Glomerular endothelial cell (primary cell): ENCODE data around the gene SMDT1. TPM values are rescaled to one million over a fixed set of nuclear protein-coding genes. Genes with fewer than 3 reads are reported as not detected.
"Not testable (repeated sequence)": the region's sequence is repeated elsewhere in the genome, so short reads cannot be mapped to it uniquely, and the experiment has no call there.

Experiments used
- DNase-seq: peaks from one replicate; pipeline ENCODE4 v3.0.0-alpha.2; 2011; ENCODE audit warnings: low read depth, low spot score; ENCODE audit errors: extremely low read depth
- total RNA-seq: library from RNA; depleted of rRNA; stranded (reverse); fragments of >200 nt; gene quantifications from 2 replicates; pipeline ENCODE4 v1.2.3, GENCODE V29; 2015

SMDT1 gene
- total RNA-seq, 1 donor from 2014 or later, result 7.6 TPM

DNA sequence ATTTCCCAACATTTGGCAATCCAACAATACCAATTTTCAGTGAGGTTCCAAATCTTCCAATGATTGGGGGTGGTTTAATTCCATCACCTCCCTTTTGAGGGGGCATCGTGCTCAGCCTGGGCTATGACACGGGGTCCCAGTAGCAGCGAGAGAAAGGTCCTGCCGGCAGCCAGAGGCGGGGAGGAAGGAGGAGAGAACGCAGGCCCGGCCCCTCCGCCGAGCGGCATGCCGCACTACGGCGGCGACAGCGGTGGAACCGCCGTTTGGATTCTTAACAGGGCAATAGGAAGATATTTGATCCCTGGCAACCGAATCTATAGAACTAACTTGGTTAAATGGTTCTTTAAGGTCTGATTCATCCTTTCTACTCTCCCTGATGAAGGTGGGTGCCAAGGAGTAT, 29.3 kb downstream of the SMDT1 start:
- no peak for DNase-seq

DNA sequence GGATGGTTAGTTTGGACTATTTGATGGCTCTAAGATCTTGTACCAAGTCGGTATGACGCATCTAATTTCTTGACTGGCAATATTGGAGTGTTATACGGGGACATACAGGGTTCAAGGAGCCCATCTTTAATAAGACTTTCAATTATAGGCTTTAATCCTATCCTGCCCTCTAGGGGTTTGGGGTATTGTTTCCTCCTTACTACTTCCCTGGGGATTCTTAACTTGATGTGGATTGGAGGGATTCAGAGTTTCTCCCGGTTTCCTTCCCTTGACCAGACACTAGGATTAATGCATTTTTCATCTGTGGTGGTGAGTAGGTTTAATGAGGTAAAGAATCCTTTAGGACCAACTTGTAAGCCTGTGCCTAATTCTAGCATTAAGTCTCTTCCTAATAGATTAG, 32.3 kb downstream of the SMDT1 start:
- DNase-seq, result no peak

- DNase-seq, result not testable (repeated sequence)
Measured at GRCh38 chr22:42112793-42113192, 33.3 kb downstream of the SMDT1 start.

GRCh38 chr22:42114721-42115120, 35.2 kb downstream of the SMDT1 start:
- no peak for DNase-seq

DNA sequence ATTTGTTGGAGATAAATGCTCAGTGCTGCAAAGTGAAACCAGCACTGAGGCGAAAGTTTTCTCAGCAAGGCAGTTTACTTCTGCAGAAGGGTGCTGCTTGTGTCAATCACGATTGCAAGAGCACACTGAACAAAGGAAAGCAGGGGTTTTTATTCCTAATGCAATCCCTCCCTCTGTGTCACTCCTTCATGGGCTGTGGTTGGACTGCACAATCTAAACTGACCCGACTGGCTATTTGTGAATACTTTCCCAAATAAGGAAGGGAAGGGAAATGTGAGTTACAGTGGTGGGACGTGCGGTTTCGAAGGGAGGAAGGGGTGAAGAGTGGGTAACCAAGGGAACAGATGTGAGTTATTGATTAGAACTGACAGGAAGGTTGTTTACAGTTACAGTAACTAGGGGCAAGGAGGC, 35.9 kb downstream of the SMDT1 start:
- not testable (repeated sequence) for DNase-seq

DNA sequence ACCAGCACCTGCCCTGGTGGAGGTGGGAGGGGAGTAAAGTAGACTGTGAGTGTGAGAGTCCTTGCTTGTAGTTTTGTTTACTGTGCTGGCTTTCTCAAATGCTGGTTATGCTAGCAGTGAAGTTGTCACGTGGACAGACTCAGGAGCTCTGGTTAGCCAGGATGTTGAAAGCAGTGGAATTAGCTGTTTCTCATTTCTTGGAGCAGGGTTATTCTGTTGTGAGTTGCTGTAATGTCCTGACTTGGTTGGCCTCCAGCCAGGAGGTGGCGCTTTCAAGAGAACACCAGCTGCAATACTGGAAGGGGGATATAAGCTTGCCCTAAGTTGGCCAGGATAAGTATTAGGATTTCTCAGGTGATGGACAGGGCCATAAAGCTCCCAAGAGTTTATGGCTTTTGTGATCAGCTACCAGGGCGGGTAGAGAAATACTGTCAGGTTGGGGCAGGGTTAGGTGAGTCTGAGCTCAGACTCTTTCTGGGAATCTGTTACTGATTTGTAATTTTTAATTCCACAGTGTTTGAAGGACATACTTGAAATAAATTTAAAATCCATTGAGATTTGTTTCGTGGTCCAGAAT, 37.4 kb downstream of the SMDT1 start:
- DNase-seq, result no peak

DNA sequence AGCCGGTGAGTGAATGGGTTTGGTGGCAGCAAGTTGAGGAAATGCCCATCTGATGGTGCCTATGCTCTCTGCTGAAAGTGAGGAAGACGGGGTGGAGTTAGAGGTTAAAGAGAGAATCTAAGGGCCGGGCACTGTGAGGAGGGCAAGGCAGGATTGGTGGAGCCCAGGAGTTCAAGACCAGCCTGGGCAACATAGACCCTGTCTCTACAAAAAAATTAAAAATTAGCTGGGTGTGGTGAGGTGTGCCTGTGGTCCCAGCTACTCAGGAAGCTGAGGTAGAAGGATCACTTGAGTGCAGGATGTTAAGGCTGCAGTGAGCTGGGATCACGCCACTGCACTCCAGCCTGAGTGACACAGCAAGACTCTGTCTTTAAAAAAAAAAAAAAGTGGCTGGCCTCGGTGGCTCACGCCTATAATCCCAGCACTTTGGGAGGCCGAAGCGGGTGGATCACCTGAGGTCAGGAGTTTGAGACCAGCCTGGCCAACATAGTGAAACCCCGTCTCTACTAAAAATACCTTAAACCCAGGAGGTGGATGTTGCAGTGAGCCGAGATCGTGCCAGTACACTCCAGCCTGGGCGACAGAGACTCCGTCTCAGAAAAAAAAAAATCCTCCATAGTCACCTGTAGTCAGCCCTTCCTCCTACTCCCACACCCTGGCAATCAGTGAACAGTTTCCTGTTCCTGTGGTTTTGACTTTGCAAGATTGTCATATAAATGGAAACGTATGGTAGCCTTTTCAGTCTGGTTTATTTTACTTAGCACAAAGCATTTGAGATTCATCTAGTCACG, 40.9 kb downstream of the SMDT1 start:
- not testable (repeated sequence) for DNase-seq

DNA sequence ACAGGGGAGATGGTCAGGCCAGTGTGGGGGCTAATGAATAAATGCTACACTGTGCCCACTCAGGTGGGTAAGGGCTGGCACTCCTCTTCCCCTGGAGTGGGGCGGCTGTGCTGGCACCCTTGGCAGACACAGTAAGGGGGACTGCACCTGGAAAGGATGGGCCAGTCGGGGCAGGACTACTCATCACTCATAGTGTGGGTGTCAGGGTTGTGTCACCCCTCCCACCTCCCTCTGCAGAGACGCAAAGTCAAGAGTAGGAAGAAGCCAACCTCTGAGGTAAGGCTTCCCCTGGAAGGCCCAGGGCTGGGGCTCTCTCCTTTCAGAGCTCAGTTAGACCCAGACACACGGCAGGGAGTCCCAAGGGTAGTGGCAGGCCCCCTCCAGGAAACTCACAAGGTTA, 44.0 kb downstream of the SMDT1 start:
- not testable (repeated sequence) for DNase-seq

- no peak for DNase-seq
Measured at GRCh38 chr22:42127606-42128005, 48.1 kb downstream of the SMDT1 start.

DNA sequence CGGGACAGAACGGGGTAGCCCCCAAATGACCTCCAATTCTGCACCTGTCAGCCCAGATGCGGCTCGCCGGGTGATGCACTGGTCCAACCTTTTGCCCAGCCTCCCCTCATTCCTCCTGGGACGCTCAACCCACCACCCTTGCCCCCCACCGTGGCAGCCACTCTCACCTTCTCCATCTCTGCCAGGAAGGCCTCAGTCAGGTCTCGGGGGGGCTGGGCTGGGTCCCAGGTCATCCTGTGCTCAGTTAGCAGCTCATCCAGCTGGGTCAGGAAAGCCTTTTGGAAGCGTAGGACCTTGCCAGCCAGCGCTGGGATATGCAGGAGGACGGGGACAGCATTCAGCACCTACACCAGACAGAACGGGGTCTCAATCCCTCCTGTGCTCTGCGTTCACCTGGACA, 48.5 kb downstream of the SMDT1 start:
- DNase-seq, result not testable (repeated sequence)

DNA sequence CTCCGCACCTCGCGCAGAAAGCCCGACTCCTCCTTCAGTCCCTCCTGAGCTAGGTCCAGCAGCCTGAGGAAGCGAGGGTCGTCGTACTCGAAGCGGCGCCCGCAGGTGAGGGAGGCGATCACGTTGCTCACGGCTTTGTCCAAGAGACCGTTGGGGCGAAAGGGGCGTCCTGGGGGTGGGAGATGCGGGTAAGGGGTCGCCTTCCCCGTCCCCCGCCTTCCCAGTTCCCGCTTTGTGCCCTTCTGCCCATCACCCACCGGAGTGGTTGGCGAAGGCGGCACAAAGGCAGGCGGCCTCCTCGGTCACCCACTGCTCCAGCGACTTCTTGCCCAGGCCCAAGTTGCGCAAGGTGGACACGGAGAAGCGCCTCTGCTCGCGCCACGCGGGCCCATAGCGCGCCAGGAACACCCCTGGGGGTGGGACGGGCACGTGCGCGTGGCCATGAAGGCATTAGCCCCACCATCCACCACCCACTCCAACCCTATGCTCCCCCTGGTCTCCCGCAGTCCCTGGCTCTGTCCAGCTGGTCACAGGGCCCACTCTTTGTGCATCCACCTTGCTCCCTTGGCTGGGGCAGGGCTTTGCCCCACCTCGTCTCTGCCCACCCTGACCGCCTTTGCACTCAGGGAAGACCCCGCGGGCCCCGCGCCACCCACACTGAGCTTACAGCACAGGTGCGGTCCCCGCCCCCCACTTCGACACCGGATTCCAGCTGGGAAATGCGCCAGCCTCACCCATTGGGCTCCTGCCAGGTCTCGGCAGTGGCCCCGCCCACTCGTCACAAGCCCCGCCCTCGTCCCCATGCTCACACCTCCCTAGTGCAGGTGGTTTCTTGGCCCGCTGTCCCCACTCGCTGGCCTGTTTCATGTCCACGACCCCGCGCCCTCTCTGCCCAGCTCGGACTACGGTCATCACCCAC, 49.5 kb downstream of the SMDT1 start:
- not testable (repeated sequence) for DNase-seq

DNA sequence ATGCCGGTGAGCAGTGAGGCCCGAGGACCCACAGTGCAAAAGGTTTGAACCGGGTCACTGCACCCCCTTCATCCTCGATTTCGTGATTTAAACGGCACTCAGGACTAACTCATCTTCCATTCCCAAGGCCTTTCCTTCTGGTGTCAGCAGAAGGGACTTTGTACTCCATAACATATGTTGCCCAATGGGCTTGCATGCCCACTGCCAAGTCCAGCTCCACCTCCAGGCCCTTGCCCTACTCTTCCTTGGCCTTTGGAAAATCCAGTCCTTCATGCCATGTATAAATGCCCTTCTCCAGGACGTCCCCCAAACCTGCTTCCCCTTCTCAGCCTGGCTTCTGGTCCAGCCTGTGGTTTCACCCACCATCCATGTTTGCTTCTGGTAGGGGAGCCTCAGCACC, 50.7 kb downstream of the SMDT1 start:
- DNase-seq, result not testable (repeated sequence)

DNA sequence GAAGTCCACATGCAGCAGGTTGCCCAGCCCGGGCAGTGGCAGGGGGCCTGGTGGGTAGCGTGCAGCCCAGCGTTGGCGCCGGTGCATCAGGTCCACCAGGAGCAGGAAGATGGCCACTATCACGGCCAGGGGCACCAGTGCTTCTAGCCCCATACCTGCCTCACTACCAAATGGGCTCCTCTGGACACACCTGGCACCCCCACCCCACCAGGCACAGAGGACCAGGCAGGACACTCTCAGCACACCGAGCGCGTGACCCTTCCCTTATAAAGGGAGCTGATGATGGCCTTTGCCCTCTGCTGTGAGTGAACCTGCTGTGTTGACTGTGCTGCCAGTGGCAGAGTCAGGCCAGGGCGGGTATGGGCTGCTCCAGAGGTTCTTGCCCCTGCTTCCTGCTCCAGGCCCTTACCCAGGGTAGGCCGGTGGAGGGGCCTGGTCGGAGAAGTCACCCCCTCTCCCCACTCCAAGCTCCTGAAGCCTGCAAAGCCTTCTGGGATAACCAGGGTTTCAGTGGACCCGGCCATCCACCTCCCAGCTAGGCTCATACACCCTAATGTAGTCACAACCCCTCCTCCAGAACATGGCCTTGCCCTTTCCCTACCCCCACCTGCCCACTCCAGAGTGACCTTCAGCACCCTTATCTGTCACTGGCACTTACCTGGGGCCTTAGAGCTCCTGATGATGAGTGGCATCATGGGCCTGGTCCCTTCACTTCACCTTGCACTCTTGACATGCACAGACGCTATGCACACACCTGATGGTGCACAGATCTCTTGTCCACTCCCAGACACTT, 51.3 kb downstream of the SMDT1 start, which contains the start of gene CYP2D6:
CYP2D6 (minus strand) TSS at position 172 of the 793 bp plus-strand sequence; CDS start at position 153, 19 bp downstream.
- DNase-seq, result not testable (repeated sequence)

- DNase-seq, result no peak
Measured at GRCh38 chr22:42131562-42131961, 52.1 kb downstream of the SMDT1 start.

DNA sequence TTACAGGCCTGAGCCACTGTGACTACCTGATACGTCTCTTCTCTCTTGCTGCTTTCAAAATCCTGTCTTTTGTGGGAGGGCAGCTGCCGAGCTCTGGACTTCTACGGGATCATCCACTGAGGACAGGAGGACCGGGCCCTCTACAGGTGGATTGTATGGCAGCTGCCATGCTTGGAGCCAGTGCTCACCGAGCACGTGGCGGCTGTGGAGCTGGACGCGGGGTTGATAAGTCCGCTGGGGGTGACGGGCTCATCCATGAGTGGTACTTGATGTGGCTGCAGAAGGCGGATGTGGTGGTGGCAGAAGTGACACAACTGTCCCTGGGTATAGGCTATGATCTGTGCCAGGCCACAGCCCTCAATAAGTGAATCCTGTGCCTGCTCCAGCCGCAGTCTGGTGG, 53.0 kb downstream of the SMDT1 start:
- DNase-seq, result no peak

Other genes starting within 250 kb of the SMDT1 start
- gene SREBF2, start 246.6 kb upstream of the SMDT1 start, total RNA-seq, result 78.9 and 100 TPM in 2 replicates
- gene SHISA8, start 164.6 kb upstream of the SMDT1 start, total RNA-seq, result not detected in 2 replicates
- not detected in 2 replicates for gene TNFRSF13C, start 152.9 kb upstream of the SMDT1 start, total RNA-seq
- gene CENPM, start 132.5 kb upstream of the SMDT1 start, total RNA-seq, result 10.2 and 10.4 TPM in 2 replicates
- gene SEPTIN3, start 110.3 kb upstream of the SMDT1 start, total RNA-seq, result 0.12 TPM in 1 of 2 replicates, not detected in the other
- 0.41 and 0.97 TPM in 2 replicates for gene WBP2NL, start 80.9 kb upstream of the SMDT1 start, total RNA-seq
- 33.4 and 41.9 TPM in 2 replicates for gene NAGA, start 8.9 kb upstream of the SMDT1 start, total RNA-seq
- 17.3 and 18.9 TPM in 2 replicates for gene PHETA2, start 5.5 kb upstream of the SMDT1 start, total RNA-seq
- gene NDUFA6, start 11.1 kb downstream of the SMDT1 start, total RNA-seq, result 50.3 and 104 TPM in 2 replicates
- gene CYP2D6, start 51.1 kb downstream of the SMDT1 start, total RNA-seq, result 0.76 TPM in 1 of 2 replicates, not detected in the other
- gene TCF20, start 191.0 kb downstream of the SMDT1 start, total RNA-seq, result 20.1 and 24.3 TPM in 2 replicates